Measurements from ENCODE around the gene GATA6.
"Not testable (repeated sequence)": the region's sequence is repeated elsewhere in the genome, so short reads cannot be mapped to it uniquely, and the experiment has no call there.

Gene GATA6

DNA sequence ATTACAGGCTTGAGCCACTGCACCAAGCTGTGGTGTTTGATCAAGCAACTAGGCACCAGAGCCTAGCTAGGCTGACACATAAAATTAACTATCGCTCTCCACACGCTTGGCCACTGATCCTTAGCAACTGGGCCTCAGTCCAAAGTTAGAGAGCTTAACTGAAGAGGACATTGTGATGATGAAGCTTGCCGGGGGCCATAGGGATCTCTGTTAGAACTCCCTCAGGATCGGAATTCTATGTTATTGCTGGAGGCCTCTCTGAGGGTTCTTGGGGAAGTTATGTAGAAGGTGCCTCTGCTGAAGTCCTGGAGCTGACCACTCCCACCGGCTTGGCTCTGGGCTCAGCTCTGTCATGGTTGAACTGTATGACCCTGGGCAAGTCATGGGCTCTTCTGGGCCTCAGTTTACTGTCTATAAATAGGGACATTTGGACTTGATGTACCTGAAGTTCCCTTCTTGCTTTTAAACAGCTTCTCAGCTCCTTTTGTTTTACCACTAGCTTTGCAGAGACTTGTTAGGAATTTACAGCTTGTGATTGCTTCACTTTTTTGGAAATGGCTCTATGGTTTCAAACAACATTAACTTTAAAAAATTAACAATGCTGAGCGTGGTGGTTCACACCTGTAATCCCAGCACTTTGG is 44.1 kb downstream of the GATA6 start:
- H3K4me3 ChIP-seq (ENCODE audit: low read length): no peak overlapping the region
- TF ChIP-seq, protein P1, sequence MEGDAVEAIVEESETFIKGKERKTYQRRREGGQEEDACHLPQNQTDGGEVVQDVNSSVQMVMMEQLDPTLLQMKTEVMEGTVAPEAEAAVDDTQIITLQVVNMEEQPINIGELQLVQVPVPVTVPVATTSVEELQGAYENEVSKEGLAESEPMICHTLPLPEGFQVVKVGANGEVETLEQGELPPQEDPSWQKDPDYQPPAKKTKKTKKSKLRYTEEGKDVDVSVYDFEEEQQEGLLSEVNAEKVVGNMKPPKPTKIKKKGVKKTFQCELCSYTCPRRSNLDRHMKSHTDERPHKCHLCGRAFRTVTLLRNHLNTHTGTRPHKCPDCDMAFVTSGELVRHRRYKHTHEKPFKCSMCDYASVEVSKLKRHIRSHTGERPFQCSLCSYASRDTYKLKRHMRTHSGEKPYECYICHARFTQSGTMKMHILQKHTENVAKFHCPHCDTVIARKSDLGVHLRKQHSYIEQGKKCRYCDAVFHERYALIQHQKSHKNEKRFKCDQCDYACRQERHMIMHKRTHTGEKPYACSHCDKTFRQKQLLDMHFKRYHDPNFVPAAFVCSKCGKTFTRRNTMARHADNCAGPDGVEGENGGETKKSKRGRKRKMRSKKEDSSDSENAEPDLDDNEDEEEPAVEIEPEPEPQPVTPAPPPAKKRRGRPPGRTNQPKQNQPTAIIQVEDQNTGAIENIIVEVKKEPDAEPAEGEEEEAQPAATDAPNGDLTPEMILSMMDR (IDR thresholded peaks at IDR 0.05; ENCODE audit: insufficient read depth, low read depth, low read length, missing control alignments): no peak
- peak; percentile 80 for DNase-seq (ENCODE audit: low read depth)

GRCh38 chr18:22214731-22215528 is 45.5 kb downstream of the GATA6 start:
- H3K4me3 ChIP-seq (ENCODE audit: low read length): no peak overlapping the region
- TF ChIP-seq, protein P1 (IDR thresholded peaks at IDR 0.05; ENCODE audit: insufficient read depth, low read depth, low read length, missing control alignments): no peak
- peak; percentile 62 for DNase-seq (ENCODE audit: low read depth)

DNA sequence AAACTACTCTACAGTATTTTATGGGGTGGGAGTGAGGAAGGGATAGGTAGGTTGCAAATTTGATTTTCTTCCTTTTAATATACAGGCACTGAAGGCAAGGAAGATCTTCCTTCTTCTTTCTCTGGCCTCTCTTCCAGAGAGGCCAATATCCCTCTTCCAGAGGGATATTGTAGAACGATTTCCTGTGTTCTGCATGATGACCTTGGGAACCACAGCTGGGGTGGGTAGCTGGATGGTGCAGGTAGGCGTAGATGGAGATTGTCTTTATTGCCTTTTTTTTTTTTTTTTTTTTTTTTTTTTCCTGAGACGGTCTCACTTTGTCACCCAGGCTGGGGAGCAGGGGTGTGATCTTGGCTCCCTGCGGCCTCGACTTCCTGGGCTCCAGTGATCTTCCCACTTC is 49.4 kb downstream of the GATA6 start:
- no peak for DNase-seq (ENCODE audit: low read depth)
- no peak overlapping the region for H3K4me3 ChIP-seq (ENCODE audit: low read length)
- TF ChIP-seq, protein P1 (IDR thresholded peaks at IDR 0.05; ENCODE audit: insufficient read depth, low read depth, low read length, missing control alignments): no peak

- H3K4me3 ChIP-seq (ENCODE audit: low read length): no peak overlapping the region
- no peak for DNase-seq (ENCODE audit: low read depth)
- TF ChIP-seq, protein P1 (IDR thresholded peaks at IDR 0.05; ENCODE audit: insufficient read depth, low read depth, low read length, missing control alignments): no peak
Measured at GRCh38 chr18:22219568-22220355, 50.4 kb downstream of the GATA6 start.

DNA sequence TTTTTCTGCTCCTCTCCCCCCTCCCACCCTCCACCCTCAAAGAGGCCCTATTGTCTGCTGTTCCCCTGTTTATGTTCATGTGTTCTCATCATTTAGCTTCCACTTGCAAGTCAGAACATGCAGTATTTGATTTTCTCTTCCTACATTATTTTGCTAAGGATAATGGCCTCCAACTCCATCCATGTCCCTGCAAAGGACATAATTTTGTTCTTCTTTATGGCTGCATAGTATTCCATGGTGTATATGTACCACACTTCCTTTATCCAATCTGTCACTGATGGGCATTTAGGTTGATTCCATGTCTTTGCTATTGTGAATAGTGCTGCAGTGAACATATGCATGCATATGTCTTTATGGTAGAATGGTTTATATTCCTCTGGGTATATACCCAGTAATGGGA is 51.2 kb downstream of the GATA6 start:
- DNase-seq (ENCODE audit: low read depth); H3K4me3 ChIP-seq (ENCODE audit: low read length): not testable (repeated sequence)

GRCh38 chr18:22221350-22221749 is 52.0 kb downstream of the GATA6 start:
- no peak overlapping the region for H3K4me3 ChIP-seq (ENCODE audit: low read length)
- TF ChIP-seq, protein P1 (IDR thresholded peaks at IDR 0.05; ENCODE audit: insufficient read depth, low read depth, low read length, missing control alignments): no peak
- no peak for DNase-seq (ENCODE audit: low read depth)

Measured in epithelial cell of esophagus (primary cell).